Measurements from ENCODE around the gene PYGB.

PYGB gene

DNA sequence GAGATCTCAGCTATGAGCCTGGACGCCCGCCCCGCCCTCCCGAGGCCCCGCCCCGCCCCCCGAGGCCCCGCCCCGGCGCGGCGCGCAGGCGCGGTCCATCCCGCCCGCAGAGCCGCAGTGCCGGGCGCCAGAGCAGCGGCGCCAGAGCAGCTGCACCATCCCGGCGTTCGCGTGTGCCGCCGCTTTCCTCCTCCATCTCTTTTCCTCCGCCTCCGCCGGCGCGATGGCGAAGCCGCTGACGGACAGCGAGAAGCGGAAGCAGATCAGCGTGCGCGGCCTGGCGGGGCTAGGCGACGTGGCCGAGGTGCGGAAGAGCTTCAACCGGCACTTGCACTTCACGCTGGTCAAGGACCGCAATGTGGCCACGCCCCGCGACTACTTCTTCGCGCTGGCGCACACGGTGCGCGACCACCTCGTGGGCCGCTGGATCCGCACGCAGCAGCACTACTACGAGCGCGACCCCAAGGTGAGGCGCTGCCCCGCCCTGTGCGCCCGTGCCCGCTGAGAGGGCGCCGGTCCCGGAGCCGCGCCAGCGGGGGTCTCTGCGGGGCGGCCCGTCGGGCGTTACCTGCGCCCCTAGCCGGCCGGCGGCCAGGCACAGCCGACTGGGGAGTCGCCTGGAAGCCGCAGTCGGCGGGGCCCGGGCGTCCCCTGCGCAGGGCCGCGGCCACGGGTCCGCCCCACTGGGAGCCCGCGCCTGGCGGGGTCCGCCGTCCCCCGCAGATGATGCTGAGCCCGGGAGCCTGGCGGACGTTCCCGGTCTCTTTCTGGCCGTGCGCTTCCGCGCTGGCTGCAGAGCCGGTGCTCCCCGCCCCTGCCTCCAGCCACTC lies at the start of gene PYGB:
PYGB (plus strand) TSS at position 130 of the 830 bp plus-strand sequence; CDS start at position 224, 94 bp downstream.
- DNase-seq (ENCODE audit: low read depth in 2 of 2, low spot score in 1 of 2): peak in 1 of 2 donors; percentile 42

GRCh38 chr20:25198663-25199383 lies 49.1 kb upstream of the PYGB start:
- DNase-seq (ENCODE audit: low read depth in 2 of 2, low spot score in 1 of 2): no peak

DNA sequence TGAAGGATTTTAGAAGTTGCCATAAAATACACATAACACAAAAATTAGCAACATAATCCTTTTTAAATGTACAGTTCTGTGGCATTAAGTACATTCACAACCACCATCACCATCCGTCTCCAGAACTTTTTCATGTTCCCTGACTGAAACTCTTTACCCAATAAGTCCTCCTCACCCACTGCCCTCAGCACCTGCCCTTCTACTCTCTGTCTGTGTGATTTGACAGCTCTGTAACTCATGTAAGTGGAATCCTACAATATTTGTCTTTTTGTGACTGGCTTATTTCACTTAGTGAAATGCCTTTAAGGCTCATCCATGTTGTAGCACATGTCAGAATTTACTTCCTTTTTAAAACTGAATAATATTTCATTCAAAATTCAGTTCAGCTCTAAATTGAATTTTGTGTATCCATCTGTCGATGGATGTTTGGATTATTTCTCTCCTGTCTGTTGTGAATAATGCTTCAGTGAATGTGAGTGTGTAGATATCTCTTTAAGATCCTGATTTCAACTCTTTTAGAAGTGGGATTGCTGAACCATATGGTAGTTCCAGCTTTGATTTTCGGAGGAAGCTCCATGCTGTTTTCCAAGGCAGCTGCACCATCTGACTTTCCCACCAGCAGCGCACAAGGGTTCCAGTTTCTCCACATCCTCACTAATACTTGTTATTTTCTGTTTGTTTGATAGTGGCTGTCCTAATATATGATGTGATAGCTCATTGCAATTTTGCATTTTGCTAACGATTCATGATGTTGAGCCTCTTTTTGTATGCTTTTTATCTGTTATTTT lies 48.2 kb upstream of the PYGB start:
- no peak for DNase-seq (ENCODE audit: low read depth in 2 of 2, low spot score in 1 of 2)

DNA sequence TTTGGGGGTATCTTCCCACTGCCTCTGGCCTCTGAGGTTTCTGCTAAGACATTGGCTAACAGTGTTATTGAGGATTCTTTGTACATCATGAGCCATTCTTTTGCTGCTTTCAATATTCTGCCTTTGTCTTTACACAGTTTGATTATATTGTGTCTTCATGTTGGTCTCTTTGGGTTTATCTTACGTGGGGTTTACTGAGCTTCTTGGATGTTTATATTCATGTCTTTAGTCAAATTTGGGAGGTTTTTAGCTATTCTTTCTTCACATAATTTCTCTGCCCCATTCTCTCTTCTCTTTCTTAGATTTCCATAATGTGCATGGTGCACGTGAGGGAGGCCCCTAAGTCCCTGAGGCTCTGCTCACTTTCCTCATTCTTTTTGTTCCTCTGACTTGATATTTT lies 44.8 kb upstream of the PYGB start:
- no peak for DNase-seq (ENCODE audit: low read depth in 2 of 2, low spot score in 1 of 2)

DNA sequence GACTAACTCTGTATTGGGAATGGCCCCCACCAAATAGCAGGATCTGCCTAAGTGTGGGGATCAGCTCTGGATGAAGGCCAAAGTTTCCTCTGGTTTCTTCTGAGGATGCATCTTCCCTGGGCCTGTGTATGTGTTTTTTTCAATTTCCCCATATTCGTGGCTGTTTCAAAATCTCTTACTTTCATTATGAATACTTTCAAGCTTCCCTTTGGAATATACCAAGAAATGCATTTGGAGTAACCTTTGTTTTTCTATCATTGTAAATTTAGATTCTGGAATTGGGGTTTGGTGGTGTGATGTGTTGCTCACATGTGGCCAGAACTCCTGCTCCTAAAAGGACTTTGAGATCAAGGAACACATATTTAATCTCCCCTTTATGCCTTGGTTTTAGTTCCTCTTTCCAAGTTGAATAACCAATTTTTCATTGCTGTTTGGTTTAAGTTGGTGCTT lies 44.0 kb upstream of the PYGB start:
- DNase-seq (ENCODE audit: low read depth in 2 of 2, low spot score in 1 of 2): no peak

GRCh38 chr20:25204550-25205276 lies 43.2 kb upstream of the PYGB start:
- DNase-seq (ENCODE audit: low read depth in 2 of 2, low spot score in 1 of 2): no peak

GRCh38 chr20:25205277-25206062 lies 42.4 kb upstream of the PYGB start:
- DNase-seq (ENCODE audit: low read depth in 2 of 2, low spot score in 1 of 2): no peak

GRCh38 chr20:25206063-25206403 lies 41.9 kb upstream of the PYGB start:
- no peak for DNase-seq (ENCODE audit: low read depth in 2 of 2, low spot score in 1 of 2)

DNA sequence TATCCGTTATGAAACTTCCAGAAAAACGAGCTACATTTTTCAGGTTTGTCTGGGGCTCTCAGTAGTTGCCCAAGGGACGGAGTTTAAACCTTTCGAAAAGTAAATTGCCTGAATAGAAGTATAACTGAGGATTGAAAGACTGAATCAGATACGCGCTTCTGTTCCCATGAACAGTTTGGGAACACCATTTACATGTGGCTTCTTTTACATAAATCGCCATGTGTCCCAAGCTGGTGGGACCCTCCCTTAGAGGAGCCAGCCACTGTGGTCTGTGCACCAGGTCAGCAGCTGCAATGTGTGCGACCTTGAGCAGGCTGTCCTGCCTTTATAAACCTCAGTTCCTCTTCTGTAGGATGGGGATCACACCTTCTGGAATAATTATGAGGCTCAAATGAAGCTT lies 41.3 kb upstream of the PYGB start:
- DNase-seq (ENCODE audit: low read depth in 2 of 2, low spot score in 1 of 2): no peak

GRCh38 chr20:25207149-25207959 lies 40.5 kb upstream of the PYGB start:
- no peak for DNase-seq (ENCODE audit: low read depth in 2 of 2, low spot score in 1 of 2)

DNA sequence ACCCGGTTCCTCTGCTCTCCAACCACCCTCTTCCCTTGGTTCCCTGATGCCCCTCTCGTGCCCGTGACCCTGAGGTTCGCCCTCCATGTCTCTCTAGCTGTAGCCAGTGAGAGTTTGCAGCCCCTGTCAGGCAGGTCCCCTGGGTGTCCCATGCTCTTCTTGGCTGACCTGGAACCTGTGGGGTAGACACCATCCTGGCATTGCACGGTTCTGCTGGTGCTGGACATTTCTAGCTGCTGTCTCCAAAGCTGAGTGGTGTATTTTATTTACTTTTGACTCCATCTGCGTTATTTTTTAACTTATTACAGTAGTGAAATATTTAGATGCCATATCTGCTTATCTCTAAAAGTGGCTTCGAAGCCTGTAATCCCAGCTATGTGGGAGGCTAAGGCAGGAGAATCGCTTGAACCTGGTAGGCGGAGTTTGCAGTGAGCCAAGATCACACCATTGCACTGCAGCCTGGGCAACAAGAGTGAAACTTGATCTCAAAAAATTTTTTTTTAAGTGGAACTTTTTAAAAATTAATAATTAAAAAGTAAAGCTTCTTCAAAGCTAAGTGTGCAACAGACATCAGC lies 39.8 kb upstream of the PYGB start:
- no peak for DNase-seq (ENCODE audit: low read depth in 2 of 2, low spot score in 1 of 2)

- DNase-seq (ENCODE audit: low read depth in 2 of 2, low spot score in 1 of 2): no peak
Measured at GRCh38 chr20:25209400-25209799, 38.5 kb upstream of the PYGB start.

DNA sequence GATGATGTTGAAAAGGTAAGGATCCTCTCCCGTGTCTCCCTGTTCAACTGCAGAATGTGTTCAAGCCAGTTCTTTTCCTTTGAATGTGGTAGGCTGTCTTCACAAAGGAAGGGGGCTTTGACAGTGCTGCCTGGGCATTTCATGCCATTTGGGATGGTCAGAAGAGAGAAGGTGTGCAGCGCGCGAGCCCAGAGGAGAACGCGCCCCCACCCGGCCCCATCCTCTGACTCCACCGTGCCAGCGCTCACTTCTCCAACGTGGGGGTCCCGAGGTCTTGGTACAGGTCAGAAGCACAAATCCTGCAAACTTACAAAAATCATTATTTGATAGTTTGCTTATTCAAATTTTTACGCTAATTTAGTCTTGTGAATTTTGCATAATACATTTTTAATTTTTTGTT lies 38.0 kb upstream of the PYGB start:
- DNase-seq (ENCODE audit: low read depth in 2 of 2, low spot score in 1 of 2): no peak

DNA sequence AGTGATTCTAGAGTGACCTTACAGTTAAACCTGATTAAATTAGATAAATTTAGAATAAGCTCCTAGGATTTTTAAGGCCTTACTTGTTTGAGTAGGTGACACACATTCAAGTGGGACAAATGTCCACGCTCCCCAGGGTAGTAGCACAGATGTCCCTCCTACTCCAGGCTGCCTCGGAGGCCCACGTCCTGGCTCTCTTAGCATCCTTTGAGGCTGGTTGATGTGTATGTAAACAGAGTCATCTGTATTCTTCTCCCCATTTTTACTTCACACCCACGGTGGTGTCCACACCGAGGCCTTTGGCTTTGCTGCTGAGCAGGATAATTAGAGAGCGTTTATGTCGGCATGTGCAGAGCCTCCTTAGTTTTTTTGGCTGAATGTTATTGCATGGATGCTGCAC lies 36.6 kb upstream of the PYGB start:
- DNase-seq (ENCODE audit: low read depth in 2 of 2, low spot score in 1 of 2): no peak

DNA sequence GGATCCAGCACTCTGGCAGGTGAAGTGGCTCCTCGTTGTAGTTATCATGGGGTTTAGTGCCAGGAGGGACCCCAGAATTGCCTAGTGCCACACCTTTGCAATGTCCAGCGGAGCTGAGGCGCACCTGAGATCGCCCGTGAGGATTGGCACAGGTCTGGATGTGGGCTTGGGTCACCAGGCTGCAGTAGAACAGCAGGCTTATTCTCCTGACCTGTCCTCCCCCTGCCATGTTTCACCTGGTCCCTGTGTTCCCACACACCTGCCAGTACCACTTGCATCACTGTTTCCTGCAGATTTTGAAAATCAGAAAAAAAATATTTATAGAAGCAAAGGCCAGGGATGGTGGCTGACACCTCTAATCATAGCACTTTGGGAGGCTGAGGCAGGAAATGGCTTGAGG lies 35.6 kb upstream of the PYGB start:
- no peak for DNase-seq (ENCODE audit: low read depth in 2 of 2, low spot score in 1 of 2)

DNA sequence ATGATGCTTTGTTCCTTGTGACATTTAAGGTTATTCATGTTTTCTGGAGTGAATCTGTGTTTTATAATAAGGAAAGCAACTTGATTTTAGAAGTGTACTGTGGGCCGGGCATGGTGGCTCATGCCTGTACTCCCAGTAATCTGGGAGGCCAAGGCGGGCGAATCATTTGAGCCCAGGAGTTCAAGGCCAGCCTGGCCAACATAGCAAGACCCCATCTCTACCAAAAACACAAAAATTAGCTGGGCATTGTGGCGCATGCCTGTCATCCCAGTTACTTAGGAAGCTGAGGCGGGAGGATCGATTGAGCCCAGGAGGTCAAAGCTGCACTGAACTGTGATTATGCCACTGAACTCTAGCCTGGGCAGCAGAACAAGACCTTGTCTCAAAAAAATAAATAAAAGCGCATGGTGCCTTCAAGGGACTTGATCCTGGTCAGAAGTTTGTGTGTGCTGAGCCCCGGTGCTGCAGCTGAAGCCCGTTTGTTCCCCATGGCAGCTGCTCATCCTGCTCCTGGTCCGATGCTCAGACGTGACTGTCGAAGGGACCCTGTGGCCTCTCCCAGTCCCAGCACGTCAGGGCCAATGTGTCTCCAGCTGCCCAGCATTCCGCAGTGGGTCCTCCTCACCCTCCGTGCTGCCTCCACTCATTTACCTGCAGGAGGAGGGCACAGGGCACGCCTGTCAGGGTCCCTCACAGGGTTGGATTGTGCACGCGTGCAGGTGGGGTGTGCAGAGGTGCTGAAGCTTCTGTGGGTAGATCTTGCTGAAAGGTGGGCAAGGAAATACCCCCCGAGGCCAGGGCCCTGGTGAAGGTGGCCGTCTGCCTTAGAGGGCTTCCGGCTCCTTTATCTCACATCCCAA lies 34.1 kb upstream of the PYGB start:
- no peak for DNase-seq (ENCODE audit: low read depth in 2 of 2, low spot score in 1 of 2)

GRCh38 chr20:25214426-25214790 lies 33.5 kb upstream of the PYGB start:
- no peak for DNase-seq (ENCODE audit: low read depth in 2 of 2, low spot score in 1 of 2)

DNA sequence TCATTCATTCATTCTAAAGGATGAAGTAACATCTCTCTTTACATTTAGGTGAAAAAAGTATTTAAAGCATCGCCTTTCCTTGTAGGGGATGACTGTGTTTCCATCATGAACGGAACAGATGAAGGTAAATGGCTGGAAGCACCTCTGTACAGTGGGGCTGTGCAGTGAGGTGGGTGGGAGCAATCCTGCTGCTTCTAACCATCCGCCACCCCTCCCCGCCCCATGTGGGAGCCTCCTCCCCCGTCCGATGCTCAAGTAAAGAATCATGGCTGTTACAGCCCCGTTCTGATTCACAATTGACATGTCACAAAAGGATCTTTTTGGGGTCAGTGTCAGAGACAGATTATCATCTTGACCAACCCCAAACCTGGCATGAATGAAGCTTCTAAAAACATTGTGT lies 33.1 kb upstream of the PYGB start:
- DNase-seq (ENCODE audit: low read depth in 2 of 2, low spot score in 1 of 2): no peak
